Psoas muscle (tissue), 8 donors: ENCODE results near the gene TIMP3. TPM values are rescaled to one million over a fixed set of nuclear protein-coding genes. Genes with fewer than 3 reads are reported as not detected.

Experiments used
- ATAC-seq, 4 donors: fragments of 200-7000 bp; cut with Tn5 transposase; one replicate each; pipeline ENCODE4 v1.9.1; 2020; ENCODE audit warnings: moderate library complexity in 3 of 4, mild to moderate bottlenecking in 2 of 4
- DNase-seq, 2 donors: peaks; one replicate each; pipeline ENCODE4 v3.0.0-alpha.2; 2020
- H3K27ac ChIP-seq: fragments of 200-600 bp; one replicate; pipeline ENCODE4 v1.8.0; 2022
- H3K27me3 ChIP-seq, 3 donors: fragments of 200-600 bp in 1 of 3; one replicate each; pipeline versions ENCODE4 v1.6.1 to v1.8.0; 2013 to 2022; ENCODE audit warnings: low read length in 2 of 3, mild to moderate bottlenecking in 2 of 3, moderate library complexity in 1 of 3; ENCODE audit not compliant: insufficient read depth in 3 of 3
- H3K36me3 ChIP-seq, 2 donors: fragments of 200-600 bp in 1 of 2; one replicate each; pipeline versions ENCODE4 v1.6.1 to v1.8.0; 2013 to 2022; ENCODE audit warnings: low read depth in 1 of 2, mild to moderate bottlenecking in 1 of 2, moderate library complexity in 1 of 2; ENCODE audit not compliant: insufficient read depth in 1 of 2
- H3K4me1 ChIP-seq: fragments of 200-600 bp; one replicate; pipeline ENCODE4 v1.8.0; 2022
- H3K4me3 ChIP-seq: fragments of 200-600 bp; one replicate; pipeline ENCODE4 v1.8.0; 2022; ENCODE audit warnings: mild to moderate bottlenecking
- H3K9me3 ChIP-seq: fragments of 200-600 bp; one replicate; pipeline ENCODE4 v1.8.0; 2022
- WGBS, 3 donors: extraction: QIAGEN DNeasy Blood & Tissue Kit; methylation state at CpG; one replicate each; pipeline versions ENCODE4 v1.1.6 to v1.1.7; 2013; 5-methylcytosine and 5-hydroxymethylcytosine counted together
- intact Hi-C, 2 donors: fragments of 100-400 bp; cut with DNase I; formaldehyde crosslinking; loops; one replicate each; pipeline versions ENCODE4 v1.11.0 to v1.14.2; 2022
- polyA plus RNA-seq, 3 donors: library from polyadenylated mRNA; stranded (reverse); fragments of 200-250 nt; gene quantifications; one replicate each; pipeline ENCODE4 v1.2.3, GENCODE V29; 2013
- total RNA-seq, 4 donors: library from RNA; stranded (reverse); fragmentation: NEBNext Ultra II Directional in 2 of 4; extraction: Animal tissue kit (Norgen Biotek cat#: 25700) in 2 of 4; gene quantifications; one replicate each; pipeline versions ENCODE4 v1.2.1 to v1.2.4, GENCODE V29; 2021 to 2023
- TF ChIP-seq, protein P1 (sequence below): fragments of 200-600 bp; IDR thresholded peaks from one replicate; pipeline ENCODE4 v1.8.0; 2022; ENCODE audit warnings: antibody characterized with exemption
- donor health status: healthy with polysubstance abuse.
- donor health status: DM: no; HTN: no; CAD: no; lungs with moderate emphysema.
- donor health status: Bipolar disorder and iron deficiency.
- donor health status: healthy.
- donor health status: DM: yes; HTN: yes; CAD: no.
- donor health status: DM: no; HTN: no; CAD: no.
- donor health status: DM: no; HTN: no; CAD: no.
- donor health status: DM: yes; HTN: yes; CAD: no.

TIMP3 gene
- total and polyA plus RNA-seq, 7 donors = 58.6 to 160 (median 70.7) TPM

DNA sequence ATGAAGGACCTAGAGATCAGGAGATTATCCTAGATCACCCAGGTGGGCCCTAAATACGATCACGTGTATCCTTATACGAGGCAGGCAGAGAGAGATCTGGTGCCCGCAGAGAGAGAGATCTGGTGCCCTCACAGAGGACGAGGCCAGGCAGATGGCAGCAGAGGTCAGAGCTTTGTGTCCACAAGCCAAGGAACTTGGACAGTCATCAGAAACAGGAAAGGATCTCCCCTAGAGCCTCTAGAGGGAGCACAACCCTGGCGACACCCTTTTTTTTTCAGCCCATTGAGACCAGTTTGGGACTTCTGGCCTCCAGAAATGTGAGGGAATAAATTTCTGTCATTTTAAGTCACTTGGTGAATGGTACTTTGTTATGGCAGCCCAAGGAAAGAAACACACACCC is 25.5 kb upstream of the TIMP3 start:
- Histone ChIP-seq H3K27ac (no peak overlapping the region), H3K27me3 (no peaks in the 10 kb centered on the region), H3K4me3 (no peak overlapping the region), H3K4me1 (no peaks in the 10 kb centered on the region), H3K36me3 (no peaks in the 10 kb centered on the region), H3K9me3 (no peaks in the 10 kb centered on the region)
- intact Hi-C loops = loop anchor here in 1 of 2 donors (10.0 kb wide), 1 partner anchor 209 kb away; no protein-coding TSS in a partner anchor
- TF ChIP-seq, protein P1, sequence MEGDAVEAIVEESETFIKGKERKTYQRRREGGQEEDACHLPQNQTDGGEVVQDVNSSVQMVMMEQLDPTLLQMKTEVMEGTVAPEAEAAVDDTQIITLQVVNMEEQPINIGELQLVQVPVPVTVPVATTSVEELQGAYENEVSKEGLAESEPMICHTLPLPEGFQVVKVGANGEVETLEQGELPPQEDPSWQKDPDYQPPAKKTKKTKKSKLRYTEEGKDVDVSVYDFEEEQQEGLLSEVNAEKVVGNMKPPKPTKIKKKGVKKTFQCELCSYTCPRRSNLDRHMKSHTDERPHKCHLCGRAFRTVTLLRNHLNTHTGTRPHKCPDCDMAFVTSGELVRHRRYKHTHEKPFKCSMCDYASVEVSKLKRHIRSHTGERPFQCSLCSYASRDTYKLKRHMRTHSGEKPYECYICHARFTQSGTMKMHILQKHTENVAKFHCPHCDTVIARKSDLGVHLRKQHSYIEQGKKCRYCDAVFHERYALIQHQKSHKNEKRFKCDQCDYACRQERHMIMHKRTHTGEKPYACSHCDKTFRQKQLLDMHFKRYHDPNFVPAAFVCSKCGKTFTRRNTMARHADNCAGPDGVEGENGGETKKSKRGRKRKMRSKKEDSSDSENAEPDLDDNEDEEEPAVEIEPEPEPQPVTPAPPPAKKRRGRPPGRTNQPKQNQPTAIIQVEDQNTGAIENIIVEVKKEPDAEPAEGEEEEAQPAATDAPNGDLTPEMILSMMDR = peak; percentile 36
- DNase-seq (no peak), ATAC-seq (peak in 3 of 4 donors; percentile 46 to 60 (median 49))
- WGBS, 3 donors = 28 to 62% (median 39%) methylated on average over 6 of the region's 6 CpGs

DNA sequence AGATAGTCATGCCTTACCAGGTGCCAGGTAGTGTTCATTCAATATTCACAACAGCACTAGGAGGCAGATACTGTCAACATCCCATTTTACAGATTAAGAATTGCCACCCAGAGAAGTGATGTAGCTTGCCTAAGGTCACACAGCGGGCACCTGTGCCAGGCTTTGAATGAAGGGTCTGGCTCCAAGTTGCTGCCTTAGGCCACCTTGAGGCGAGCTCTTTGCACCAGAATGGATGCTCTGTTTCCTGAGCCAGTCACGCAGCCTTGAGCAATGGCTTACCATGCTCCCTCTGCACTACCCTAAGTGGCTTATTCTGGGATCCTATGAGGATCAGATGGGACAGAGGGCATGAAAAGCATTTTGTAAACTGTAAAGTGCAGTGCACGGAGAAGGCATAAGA is 25.1 kb upstream of the TIMP3 start:
- WGBS, 3 donors = 84 to 93% (median 89%) methylated on average over 4 of the region's 4 CpGs
- Histone ChIP-seq H3K4me1 (no peaks in the 10 kb centered on the region), H3K27me3 (no peaks in the 10 kb centered on the region), H3K9me3 (no peaks in the 10 kb centered on the region), H3K27ac (no peak overlapping the region), H3K4me3 (no peak overlapping the region), H3K36me3 (no peaks in the 10 kb centered on the region)
- DNase-seq (no peak), ATAC-seq (no peak)
- intact Hi-C loops = loop anchor here in 1 of 2 donors (10.0 kb wide), 1 partner anchor 208 kb away; no protein-coding TSS in a partner anchor
- TF ChIP-seq, protein P1 = no peak

DNA sequence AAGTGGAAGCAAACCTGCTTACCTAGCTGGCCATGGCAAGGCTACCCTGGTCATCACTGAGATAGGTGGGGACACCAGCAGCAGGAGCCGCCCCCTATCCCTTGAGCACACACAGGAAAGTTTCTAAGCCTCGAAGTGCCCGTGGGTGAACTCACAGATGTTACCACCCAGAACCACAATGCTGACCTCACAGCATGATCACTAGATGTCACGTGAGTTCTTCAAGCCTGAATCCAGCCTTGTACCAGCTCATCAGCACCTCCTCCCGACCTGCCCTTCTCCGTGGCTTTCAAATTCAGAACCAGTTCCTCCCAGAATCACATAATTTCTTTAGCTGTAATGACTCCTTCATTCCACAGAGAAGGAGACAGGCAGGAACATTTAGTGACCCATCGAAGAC is 24.7 kb upstream of the TIMP3 start:
- no peaks in the 10 kb centered on the region for H3K36me3 ChIP-seq
- no peaks in the 10 kb centered on the region for H3K4me1 ChIP-seq
- intact Hi-C loops = loop anchor here in 1 of 2 donors (10.0 kb wide), 1 partner anchor 208 kb away; no protein-coding TSS in a partner anchor
- no peak for DNase-seq
- H3K27ac ChIP-seq = no peak overlapping the region
- no peak for ATAC-seq
- TF ChIP-seq, protein P1 = no peak
- H3K4me3 ChIP-seq = no peak overlapping the region
- 45 to 60% (median 48%) methylated on average over 7 of the region's 7 CpGs for WGBS, 3 donors
- no peaks in the 10 kb centered on the region for H3K9me3 ChIP-seq
- no peaks in the 10 kb centered on the region for H3K27me3 ChIP-seq

DNA sequence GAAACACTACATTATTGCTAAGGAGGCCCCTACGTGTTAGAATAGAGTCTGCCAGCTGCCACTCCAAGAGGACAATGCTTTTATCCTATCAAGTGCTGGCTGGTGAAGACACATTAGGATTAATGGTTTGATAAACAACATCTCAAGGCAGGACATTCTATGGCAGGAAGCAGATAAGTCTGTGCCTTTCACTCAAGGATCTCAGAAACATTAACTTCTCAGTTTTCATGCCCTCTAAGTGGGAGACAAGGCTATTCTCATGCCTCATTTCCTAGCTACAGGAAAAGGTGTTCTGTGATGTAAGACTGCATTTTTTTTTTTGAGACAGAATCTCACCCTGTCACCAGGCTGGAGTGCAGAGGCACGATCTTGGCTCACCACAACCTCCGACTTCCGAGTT is 23.5 kb upstream of the TIMP3 start:
- WGBS, 3 donors = 64 to 79% (median 78%) methylated on average over 4 of the region's 4 CpGs
- no peak overlapping the region for H3K27ac ChIP-seq
- TF ChIP-seq, protein P1 = no peak
- DNase-seq = no peak
- ATAC-seq = no peak
- no peaks in the 10 kb centered on the region for H3K27me3 ChIP-seq
- H3K36me3 ChIP-seq = no peaks in the 10 kb centered on the region
- intact Hi-C loops = loop anchor here in 1 of 2 donors (10.0 kb wide), 1 partner anchor 207 kb away; no protein-coding TSS in a partner anchor
- H3K4me3 ChIP-seq = no peak overlapping the region
- no peaks in the 10 kb centered on the region for H3K4me1 ChIP-seq
- no peaks in the 10 kb centered on the region for H3K9me3 ChIP-seq

DNA sequence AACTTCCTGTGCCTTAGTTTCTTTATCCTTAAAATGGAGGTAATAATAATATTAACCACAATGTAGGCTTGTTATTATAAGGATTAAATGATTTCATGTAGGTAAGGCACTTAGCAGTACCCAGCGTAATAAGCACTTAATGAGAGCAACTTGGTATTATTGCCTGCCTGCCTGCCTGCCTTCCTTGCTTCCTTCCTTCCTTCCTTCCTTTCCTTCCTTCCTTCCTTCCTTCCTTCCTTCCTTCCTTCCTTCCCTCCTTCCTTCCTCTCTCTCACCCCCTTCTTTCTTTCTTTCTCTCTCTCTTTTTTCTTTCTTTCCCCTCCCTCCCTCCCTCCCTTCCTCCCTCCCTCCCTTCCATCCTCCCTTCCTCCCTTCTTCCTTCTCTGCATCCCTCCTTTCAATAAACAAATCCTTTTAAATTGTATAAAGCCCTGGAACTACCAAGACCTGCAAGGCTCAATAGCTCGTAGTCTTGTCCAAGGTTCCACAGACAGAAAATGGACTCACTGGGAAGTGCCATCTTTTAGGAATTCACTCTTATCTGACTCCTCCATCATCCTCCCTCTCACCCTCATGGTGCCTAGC is 20.7 kb upstream of the TIMP3 start:
- Histone ChIP-seq H3K4me3 (no peak overlapping the region), H3K9me3 (no peaks in the 10 kb centered on the region), H3K4me1 (no peaks in the 10 kb centered on the region), H3K27me3 (no peaks in the 10 kb centered on the region), H3K27ac (no peak overlapping the region), H3K36me3 (no peaks in the 10 kb centered on the region)
- WGBS, 3 donors = 84 to 94% (median 86%) methylated on average over 2 of the region's 2 CpGs
- intact Hi-C loops = no loop called here
- TF ChIP-seq, protein P1 = no peak
- ATAC-seq = no peak
- DNase-seq = no peak
